HL-60/S4 treated with phorbol 12-myristate 13-acetate at 8.2 ng/mL for 4 days and 3 days (cell line): Measurements from ENCODE around the gene ENPP5.

ENCODE experiments used
- in situ Hi-C: fragments of 300-500 bp; cut with MboI; formaldehyde crosslinking; loops from 2 replicates; pipeline ENCODE4 v1.15.0; 2022; ENCODE audit warnings: low sequenced_read_pairs

Gene ENPP5, protein sequence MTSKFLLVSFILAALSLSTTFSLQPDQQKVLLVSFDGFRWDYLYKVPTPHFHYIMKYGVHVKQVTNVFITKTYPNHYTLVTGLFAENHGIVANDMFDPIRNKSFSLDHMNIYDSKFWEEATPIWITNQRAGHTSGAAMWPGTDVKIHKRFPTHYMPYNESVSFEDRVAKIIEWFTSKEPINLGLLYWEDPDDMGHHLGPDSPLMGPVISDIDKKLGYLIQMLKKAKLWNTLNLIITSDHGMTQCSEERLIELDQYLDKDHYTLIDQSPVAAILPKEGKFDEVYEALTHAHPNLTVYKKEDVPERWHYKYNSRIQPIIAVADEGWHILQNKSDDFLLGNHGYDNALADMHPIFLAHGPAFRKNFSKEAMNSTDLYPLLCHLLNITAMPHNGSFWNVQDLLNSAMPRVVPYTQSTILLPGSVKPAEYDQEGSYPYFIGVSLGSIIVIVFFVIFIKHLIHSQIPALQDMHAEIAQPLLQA

GRCh38 chr6:46170357-46171289 is at the start of gene ENPP5:
Gene ENPP5, minus strand, starts transcription at chr6:46170980. Its CDS starts 2,718 bp downstream, at chr6:46168262.
- in situ Hi-C loops = no loop called here

DNA sequence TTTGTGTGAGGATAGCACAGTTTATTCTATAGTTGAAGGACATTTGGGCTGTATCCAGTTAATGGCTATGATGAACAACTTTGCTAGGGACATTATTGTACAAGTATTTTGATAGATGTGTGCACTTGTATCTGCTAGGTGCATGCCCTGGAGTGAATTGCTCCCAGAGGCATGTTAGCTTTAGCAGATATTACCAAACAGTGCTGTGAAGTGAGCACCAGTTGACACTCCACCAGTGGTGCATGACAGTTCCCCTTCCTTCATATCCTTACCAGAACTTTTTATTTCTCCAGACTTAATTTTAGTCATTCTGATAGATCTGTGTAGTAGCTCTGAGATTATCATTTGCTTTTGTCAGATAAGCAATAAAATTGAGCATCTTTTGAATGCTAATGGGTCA is 48.9 kb upstream of the ENPP5 start:
- in situ Hi-C loops = no loop called here

DNA sequence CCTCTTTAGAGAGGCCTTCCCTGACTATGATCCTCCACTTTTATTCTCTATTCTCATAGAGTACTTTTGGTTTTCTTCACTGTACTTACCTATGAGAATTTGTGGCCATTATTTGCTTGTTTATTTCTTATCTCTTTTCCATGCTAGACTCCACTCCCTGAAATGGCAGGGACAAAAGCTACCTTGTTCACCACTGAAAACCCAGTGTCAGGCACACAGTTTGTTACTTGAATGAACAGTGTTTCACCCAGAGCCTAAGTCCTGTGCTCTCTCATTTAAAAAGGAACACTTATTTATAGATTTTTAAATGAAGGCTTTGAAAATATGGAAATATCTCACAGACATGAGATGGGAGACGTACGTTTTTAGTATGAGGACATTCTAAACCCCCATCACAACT is 47.7 kb upstream of the ENPP5 start:
- in situ Hi-C loops = no loop called here

DNA sequence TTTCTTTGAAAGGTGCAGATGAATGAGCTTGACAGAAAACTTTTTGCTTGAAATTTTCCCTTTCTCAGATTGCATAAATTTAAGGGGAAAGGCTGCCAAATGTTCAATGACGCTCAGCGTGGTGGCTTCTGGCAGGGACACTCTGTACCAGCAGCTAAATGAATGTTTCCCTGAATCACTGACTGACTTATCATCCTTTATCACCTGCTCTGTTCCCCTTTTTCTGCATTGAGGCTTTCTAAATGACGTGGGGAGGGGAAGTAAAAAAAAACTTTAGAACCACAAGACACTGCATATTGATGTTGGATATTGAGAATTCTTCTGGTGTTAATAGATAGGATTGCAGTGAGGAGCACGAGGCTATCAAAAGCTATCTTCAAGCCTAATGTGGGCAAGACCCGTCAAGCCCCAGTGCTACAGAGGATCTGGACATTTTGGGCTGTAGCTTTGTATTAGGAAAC is 46.9 kb upstream of the ENPP5 start:
- in situ Hi-C loops = no loop called here

- in situ Hi-C loops = no loop called here
Measured at GRCh38 chr6:46216879-46217278, 46.1 kb upstream of the ENPP5 start.

GRCh38 chr6:46215777-46216176 is 45.0 kb upstream of the ENPP5 start:
- in situ Hi-C loops = no loop called here

DNA sequence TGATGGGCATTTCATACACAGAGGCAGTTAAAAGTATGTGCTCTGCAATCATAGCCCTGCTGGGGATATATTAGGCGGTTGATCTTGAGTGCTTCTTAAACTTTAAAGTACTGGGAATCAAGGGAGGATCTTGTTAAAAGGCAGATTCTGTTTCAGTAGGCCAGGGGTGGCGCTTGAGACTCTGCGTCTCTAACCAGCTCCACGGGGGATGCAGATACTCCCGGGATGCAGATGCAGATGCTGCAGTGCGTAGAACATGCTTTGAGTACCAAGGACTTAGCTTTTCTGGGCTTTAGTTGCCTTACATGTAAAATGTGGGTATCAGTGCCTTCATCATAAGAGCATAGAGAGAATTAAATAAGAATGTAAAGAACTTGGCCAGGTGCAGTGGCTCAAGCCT is 44.4 kb upstream of the ENPP5 start:
- in situ Hi-C loops = no loop called here

DNA sequence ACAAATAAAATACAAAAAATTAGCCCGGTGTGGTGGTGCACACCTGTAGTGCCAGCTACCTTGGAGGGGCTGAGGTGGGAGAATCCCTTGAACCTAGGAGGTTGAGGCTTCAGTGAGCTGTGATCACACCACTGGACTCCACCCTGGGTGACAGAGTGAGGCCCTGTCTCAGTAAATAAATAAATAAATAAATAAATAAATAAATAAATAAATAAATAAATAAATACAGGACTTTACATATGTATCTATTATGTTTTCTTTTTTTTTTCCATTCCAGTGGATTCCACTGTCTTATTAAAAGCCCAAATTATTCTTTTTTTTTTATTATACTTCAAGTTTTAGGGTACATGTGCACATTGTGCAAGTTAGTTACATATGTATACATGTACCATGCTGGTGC is 41.1 kb upstream of the ENPP5 start:
- in situ Hi-C loops = no loop called here

GRCh38 chr6:46210294-46210693 is 39.5 kb upstream of the ENPP5 start:
- in situ Hi-C loops = no loop called here

- in situ Hi-C loops = no loop called here
Measured at GRCh38 chr6:46208303-46208702, 37.5 kb upstream of the ENPP5 start.

GRCh38 chr6:46207174-46207573 is 36.4 kb upstream of the ENPP5 start:
- in situ Hi-C loops = no loop called here

DNA sequence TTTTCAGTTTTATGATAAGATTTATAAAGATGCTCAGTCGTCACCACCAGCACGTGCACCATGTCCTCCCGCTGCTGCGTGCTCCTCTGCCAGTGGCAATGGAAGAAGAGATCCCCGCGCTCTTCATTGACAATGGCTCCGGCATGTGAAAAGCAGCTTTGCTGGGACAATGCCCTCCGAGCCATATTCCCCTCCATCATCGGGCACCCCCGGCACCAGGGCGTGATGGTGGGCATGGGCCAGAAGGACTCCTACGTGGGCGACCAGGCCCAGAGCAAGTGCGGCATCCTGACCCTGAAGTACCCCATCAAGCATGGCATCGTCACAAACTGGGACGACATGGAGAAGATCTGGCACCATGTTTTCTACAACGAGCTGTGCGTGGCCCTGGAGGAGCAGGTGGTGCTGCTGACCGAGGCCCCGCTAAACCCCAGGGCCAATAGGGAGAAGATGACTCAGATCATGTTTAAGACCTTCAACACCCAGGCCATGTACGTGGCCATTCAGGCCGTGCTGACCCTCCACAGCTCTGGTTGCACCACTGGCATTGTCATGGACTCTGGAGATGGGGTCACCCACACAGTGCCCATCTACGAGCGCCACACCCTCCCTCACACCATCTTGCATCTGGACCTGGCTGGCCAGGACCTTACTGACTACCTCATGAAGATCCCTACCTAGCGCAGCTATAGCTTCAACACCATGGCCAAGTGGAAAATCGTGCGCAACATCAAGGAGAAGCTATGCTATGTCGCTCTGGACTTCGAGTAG is 34.3 kb upstream of the ENPP5 start:
- in situ Hi-C loops = no loop called here

DNA sequence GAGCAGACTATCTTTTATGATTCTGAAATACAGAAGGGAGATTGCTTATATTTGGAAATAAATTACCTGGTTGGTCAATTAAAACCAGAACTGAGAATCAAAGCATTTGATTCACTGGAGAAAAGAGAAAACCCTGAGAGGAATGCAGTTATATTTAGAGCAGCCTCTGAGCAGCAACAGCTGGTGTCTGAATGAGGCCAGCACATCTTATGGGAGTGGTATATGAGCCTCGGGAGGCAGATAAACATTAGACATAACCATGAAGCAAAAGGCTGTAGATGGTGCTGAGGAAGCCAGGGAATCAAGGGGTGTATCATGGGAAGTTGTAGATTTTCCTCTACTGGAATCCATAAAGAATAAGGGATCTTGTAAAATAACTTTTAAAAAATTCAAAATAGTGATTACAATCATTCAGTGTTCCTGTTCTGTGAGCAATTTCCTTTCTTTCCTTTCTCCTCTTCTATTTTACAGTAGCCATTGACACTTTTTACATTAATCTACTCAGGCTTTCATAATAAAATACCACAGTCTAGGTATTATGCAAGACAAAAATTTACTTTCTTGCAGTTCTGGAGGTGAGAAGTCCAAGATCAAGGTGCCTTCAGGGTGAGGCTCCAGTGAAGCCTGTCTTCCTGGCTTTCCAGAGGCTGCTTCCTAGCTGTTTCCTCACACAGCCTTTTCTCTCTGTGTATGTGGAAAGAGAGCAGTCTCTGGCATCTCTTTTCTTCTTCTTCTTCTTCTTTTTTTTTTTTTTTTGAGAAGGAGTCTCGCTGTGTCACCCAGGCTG is 32.8 kb upstream of the ENPP5 start:
- in situ Hi-C loops = no loop called here

GRCh38 chr6:46201702-46202101 is 30.9 kb upstream of the ENPP5 start:
- in situ Hi-C loops = no loop called here

DNA sequence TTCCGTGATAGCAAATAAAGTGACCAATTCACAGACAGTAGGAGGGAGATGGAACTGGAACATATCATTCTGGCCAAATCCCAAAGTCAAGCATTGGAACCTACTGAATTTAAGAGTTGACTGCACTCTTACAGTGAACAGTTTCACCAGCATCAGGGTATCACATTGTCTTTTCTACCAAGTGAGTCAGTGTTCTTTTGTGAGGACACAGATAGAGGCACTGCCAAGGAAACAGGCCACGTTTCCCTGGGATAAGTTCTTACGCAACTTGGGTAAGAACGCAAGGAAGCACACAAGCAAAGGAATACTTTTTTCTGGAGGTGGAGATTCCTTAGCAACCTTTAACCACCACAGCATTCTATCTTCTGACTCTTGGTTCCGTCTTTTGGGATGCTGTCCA is 28.6 kb upstream of the ENPP5 start:
- in situ Hi-C loops = no loop called here

DNA sequence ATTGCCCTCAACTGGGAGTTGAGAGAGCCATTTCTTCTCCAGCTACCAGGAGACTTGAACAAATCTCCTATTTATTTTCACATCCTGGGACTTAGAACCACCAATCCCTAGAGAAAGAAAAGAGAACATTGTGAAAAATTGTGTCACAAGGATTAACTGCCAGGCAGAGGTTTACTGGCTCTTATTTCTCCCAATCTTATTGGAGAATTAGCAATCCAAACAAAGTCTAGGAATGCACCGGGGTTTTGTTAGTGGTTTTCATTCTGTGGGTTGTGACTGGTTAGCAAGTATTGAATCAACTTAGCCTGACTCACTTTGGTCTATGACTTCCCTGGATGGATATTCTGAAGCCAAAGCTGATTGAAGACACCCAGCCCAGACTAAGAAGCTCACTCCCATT is 21.2 kb upstream of the ENPP5 start:
- in situ Hi-C loops = no loop called here

- in situ Hi-C loops = no loop called here
Measured at GRCh38 chr6:46190889-46191288, 20.1 kb upstream of the ENPP5 start.

DNA sequence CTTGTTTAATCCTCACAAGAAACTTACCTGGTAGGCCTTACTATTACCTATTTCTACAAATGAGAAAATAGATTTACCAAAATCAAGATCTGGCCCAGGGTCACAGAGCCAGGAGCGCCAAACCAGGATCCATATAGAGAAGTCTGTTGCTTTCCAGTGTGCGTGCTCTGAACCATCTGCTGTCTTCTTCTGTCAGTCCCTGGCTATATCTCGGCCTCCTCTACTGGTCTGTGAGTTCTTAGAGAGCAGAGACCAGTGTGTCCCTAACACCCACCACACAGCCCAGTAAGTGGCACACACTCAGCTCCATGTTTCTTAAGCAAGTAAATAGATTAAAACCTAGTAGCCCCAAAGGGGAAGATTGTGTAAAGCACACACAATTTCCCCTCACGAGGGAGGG is 18.9 kb upstream of the ENPP5 start:
- in situ Hi-C loops = no loop called here

DNA sequence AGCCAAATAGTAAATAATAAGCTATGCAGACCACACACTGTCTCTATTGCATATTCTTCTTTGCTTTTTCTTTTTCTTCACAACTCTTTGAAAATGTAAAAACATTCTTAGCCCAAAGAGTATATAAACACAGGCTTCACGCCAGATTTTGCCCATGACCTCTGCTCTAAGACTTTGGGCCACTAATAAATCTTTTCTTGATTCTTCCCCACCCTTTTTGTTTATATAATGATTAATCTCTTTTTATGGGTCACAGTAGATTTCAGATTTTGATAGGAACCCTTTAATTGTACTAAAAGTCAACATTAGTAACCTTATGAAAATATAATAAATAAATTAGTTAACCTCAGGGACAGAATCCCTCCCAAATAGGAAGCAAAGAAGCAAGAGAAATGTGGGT is 15.8 kb upstream of the ENPP5 start:
- in situ Hi-C loops = no loop called here

DNA sequence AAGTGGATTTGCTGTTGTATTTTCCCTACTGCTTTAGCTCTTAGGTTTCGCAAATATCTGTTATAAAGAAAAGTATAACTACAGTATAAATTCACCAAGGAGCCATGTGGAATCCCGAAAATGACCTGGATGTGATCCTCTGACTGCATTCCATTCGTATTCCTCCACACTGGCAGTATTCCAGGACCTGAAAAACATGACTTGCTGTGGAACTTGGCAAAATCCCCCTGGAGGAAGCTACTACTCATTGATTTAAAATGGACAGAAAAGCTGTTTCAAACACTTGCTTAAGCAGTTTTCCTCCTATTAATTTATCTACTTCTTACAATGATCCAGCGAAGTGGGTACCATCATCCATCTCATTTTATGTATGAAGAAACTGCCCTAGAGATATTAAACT is 13.3 kb upstream of the ENPP5 start:
- in situ Hi-C loops = no loop called here
